ENCODE measurements around the gene PGM5.

Gene PGM5

DNA sequence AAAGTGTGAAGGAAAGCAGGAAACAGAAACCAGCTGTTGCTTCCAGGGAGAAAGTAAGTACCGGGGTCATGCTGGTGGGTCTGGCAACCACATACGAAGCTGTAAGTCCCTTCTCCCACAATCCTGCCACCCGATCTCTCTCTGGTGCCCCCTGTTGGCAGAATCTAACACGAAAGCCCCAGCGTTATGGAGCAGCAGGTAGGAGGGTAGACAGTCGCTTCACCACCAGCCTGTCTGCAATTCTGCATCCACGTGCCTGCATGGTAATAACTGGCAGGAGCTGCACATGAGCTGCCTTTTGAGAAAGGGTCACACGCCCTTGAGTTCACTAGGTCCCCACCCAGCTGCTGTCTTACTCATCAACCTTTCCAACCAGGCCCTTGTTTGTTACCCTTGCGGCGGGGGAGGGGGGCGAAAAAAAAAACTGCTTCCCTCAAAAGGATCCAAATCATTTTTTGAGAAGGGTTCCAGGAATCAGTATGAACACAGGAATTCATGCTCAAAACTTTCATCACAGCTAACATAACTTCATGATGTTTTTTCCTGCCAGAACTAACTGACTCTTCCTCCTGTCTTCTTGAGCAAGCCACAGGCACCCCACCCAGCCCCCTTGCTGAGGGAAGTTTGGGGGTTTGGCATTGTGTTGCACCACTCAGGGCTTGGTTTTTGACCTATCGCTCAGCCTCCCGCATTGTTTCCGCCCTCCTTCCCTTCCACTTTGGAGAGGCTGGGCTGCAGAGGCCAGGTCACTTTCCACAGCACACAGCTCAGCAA lies 203.8 kb downstream of the PGM5 start:
- Histone ChIP-seq H3K4me1 (peaks cover 6% of the 10 kb centered on the region; the same call in 1 of the 2 replicates), H3K9ac (no peak overlapping the region), H3K4me3 (no peak overlapping the region), H3K9me3 (no peaks in the 10 kb centered on the region), H3K36me3 (no peaks in the 10 kb centered on the region), H3K4me2 (no peak overlapping the region), H3K27me3 (no peaks in the 10 kb centered on the region), H3K27ac (no peak overlapping the region), H4K20me1 (no peaks in the 10 kb centered on the region)
- TF ChIP-seq Cebpa-rat (IDR thresholded peaks at IDR 0.05) = no peak

DNA sequence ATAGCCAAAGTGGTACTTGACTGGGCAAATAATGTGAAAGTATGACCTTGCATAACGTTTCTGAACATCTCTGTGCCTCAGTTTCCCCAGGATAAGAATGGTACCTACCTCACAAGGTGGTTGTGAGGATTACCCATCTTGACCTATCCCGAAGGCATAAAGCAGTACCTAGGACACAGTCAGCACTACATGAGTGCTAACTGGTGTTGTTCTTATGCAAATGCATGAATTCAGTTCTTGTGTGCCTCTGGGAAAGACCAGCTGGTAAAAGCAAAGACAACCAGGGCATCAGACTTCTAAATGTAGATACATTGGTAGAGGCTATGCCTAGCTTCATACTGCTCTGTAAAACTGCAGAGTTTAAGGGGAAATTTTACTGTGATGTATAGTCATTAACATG lies 206.1 kb downstream of the PGM5 start:
- no peak overlapping the region for H3K9ac ChIP-seq
- TF ChIP-seq Cebpa-rat (IDR thresholded peaks at IDR 0.05) = no peak
- no peaks in the 10 kb centered on the region for H4K20me1 ChIP-seq
- H3K4me1 ChIP-seq = peaks cover 6% of the 10 kb centered on the region; the same call in 1 of the 2 replicates
- H3K27me3 ChIP-seq = no peaks in the 10 kb centered on the region
- H3K27ac ChIP-seq = no peak overlapping the region
- no peak overlapping the region for H3K4me3 ChIP-seq
- no peaks in the 10 kb centered on the region for H3K9me3 ChIP-seq
- no peak overlapping the region for H3K4me2 ChIP-seq
- no peaks in the 10 kb centered on the region for H3K36me3 ChIP-seq

- H3K4me2 ChIP-seq = no peak overlapping the region
- 0 out of 2 replicates have a peak, but pooled peaks cover 10% of the 10 kb centered on the region for H3K9me3 ChIP-seq
- TF ChIP-seq Cebpa-rat (IDR thresholded peaks at IDR 0.05) = no peak
- no peak overlapping the region for H3K4me3 ChIP-seq
- H4K20me1 ChIP-seq = no peaks in the 10 kb centered on the region
- H3K27me3 ChIP-seq = no peaks in the 10 kb centered on the region
- H3K4me1 ChIP-seq = no peaks in the 10 kb centered on the region
- no peak overlapping the region for H3K27ac ChIP-seq
- no peaks in the 10 kb centered on the region for H3K36me3 ChIP-seq
- H3K9ac ChIP-seq = no peak overlapping the region
Measured at GRCh38 chr9:68567565-68567964, 211.2 kb downstream of the PGM5 start.

DNA sequence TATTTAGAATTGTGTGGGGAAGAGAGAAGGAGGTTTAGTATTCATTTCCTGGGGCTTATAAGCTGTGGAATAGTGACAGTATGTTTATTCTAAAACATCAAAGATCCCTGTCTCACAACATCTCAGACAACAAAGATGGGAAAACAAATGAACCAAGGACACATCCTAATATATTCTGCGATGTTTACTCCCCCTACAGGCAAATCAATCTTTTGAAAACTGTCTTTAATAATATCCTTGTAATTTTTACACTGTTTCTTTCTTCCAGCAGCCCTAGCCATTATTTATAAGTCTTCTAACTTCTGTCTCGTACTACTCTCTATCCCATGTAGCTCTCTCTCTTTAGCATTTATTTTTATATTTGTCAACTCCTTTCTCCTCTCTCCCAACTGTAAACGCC lies 217.7 kb downstream of the PGM5 start:
- TF ChIP-seq Cebpa-rat (IDR thresholded peaks at IDR 0.05) = no peak

DNA sequence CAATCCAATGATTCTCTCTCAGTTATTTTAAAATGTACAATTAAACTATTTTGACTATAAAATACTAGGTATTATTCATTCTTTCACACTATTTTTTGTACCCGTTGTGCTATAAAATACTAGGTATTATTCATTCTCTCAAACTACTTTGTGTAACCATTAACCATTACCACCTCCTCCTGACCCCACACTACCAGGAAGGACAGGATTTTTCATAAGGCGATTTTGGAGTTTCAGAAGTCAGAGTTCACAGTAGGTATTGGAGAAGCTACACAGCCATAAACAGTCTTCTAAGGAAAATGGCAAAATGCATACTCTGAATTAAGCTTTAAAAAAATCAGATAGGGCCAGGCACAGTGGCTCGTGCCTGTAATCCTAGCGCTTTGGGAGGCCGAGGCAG lies 219.4 kb downstream of the PGM5 start:
- Histone ChIP-seq H3K4me2 (no peak overlapping the region), H3K27me3 (no peaks in the 10 kb centered on the region), H3K4me3 (no peak overlapping the region), H3K36me3 (no peaks in the 10 kb centered on the region), H3K9me3 (0 out of 2 replicates have a peak, but pooled peaks cover 10% of the 10 kb centered on the region), H3K27ac (no peak overlapping the region), H3K9ac (no peak overlapping the region), H3K4me1 (peaks cover 28% of the 10 kb centered on the region), H4K20me1 (no peaks in the 10 kb centered on the region)
- TF ChIP-seq Cebpa-rat (IDR thresholded peaks at IDR 0.05) = no peak

More for the DNA sequence above, 217.7 kb downstream of the PGM5 start:
- H3K27me3 ChIP-seq = no peaks in the 10 kb centered on the region
- no peaks in the 10 kb centered on the region for H4K20me1 ChIP-seq
- peaks cover 28% of the 10 kb centered on the region for H3K4me1 ChIP-seq
- 0 out of 2 replicates have a peak, but pooled peaks cover 10% of the 10 kb centered on the region for H3K9me3 ChIP-seq
- H3K36me3 ChIP-seq = no peaks in the 10 kb centered on the region
- H3K4me2 ChIP-seq = no peak overlapping the region
- no peak overlapping the region for H3K9ac ChIP-seq
- H3K4me3 ChIP-seq = no peak overlapping the region
- H3K27ac ChIP-seq = no peak overlapping the region

DNA sequence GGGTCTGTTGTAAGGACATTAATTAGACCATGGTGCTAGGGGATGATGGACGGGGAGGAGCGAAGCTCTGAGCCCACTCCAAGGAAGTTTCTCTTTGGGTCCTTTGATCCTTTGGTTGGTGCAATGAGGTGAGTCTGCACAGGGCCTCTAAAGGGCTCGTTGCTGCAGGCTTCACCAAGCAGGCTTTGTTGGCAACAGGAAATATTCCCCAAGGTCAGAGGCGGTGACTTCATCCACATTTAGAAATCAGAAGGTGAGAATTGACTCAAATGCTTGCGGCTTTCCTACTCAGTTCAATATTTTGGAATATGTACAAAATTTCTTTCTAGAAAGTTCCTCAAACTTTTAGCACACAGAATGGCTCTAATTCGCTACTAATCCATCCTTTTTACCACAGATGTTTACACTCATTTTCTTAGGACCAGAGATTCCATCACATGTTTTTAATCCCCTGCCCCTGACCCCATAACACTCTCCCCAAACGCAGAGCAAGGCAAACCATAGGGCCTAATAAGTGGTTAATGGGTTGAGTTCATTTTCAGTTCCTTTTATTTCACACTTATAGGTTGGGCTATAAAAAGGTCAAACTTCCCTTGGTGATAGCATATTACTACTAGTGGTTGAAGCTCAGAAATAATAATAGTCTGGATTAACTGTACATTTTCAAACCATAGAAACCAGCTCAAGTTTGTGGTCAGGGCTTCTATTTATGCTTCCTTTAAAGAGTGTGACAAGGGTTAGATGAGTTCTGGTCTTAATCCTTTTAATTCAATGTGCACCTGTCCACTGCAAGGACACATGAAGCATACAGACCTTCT lies 221.6 kb downstream of the PGM5 start:
- Histone ChIP-seq H3K4me2 (peak overlapping the region; percentile 65), H3K27me3 (no peaks in the 10 kb centered on the region), H3K36me3 (no peaks in the 10 kb centered on the region), H3K4me3 (no peak overlapping the region), H4K20me1 (no peaks in the 10 kb centered on the region), H3K9me3 (no peaks in the 10 kb centered on the region), H3K27ac (no peak overlapping the region), H3K9ac (no peak overlapping the region), H3K4me1 (peaks cover 39% of the 10 kb centered on the region)
- no peak for TF ChIP-seq Cebpa-rat (IDR thresholded peaks at IDR 0.05)

All from BLaER1 (cell line).